ENCODE results near the gene MAFG. TPM values are rescaled to one million over a fixed set of nuclear protein-coding genes. Genes with fewer than 3 reads are reported as not detected.

The MAFG gene
- total and polyA plus RNA-seq, 12 donors, result 7.7 to 44.5 (median 22.1) TPM

DNA sequence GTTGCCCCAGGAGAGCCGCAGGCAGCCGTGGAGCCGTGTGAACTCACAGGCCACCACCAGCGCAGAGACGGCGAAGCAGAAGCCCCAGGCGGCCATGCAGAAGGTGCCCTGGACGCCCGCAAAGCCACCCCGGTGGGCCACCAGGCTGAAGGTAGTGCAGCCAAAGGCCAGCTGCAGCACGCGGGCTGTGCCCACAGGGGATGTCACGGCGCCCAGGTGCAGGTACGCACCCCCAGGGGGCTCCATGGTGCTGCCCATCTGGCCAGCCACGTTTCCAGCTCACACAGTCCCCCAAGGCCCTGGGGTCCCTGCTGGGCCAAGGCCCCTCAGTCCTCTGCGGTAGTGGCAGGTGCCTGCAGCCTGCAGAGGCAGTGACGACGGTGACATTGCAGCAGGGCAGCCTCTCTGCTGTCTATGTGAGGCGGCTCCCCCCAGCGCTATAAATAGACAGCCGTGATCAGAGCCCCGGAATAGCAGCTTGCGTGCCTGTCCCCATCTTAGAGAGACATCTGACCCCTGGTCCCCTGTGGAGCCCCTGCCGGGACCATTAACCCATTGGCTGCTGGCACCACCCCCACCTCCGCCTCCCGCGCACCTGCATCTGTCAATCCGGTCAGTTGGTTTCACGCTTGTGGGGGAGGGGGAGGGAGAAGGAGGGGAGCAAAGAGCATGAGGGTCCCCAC, 14.1 kb upstream of the MAFG start:
- 0 to 76% (median 44%) methylated on average over 1 to 30 of the region's 30 CpGs for WGBS, 4 donors
- Histone ChIP-seq H3K27ac (no peak overlapping the region), H3K36me3 (replicated peaks in 1 of 2) (no peaks in the 10 kb centered on the region), H3K27me3 (no peaks in the 10 kb centered on the region), H3K4me1 (replicated peaks in 1 of 2) (peaks cover 0 to 4% of the 10 kb centered on the region in 2 donors), H3K9me3 (replicated peaks in 1 of 3) (no peaks in the 10 kb centered on the region), H3K4me3 (no peak overlapping the region)
- TF ChIP-seq, protein P1, sequence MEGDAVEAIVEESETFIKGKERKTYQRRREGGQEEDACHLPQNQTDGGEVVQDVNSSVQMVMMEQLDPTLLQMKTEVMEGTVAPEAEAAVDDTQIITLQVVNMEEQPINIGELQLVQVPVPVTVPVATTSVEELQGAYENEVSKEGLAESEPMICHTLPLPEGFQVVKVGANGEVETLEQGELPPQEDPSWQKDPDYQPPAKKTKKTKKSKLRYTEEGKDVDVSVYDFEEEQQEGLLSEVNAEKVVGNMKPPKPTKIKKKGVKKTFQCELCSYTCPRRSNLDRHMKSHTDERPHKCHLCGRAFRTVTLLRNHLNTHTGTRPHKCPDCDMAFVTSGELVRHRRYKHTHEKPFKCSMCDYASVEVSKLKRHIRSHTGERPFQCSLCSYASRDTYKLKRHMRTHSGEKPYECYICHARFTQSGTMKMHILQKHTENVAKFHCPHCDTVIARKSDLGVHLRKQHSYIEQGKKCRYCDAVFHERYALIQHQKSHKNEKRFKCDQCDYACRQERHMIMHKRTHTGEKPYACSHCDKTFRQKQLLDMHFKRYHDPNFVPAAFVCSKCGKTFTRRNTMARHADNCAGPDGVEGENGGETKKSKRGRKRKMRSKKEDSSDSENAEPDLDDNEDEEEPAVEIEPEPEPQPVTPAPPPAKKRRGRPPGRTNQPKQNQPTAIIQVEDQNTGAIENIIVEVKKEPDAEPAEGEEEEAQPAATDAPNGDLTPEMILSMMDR (IDR thresholded peaks at IDR 0.05), result no peak
- no peak for TF ChIP-seq POLR2A (IDR thresholded peaks at IDR 0.05)
- DNase-seq, result no peak
- intact Hi-C loops (cut with DNase I), result no loop called here

DNA sequence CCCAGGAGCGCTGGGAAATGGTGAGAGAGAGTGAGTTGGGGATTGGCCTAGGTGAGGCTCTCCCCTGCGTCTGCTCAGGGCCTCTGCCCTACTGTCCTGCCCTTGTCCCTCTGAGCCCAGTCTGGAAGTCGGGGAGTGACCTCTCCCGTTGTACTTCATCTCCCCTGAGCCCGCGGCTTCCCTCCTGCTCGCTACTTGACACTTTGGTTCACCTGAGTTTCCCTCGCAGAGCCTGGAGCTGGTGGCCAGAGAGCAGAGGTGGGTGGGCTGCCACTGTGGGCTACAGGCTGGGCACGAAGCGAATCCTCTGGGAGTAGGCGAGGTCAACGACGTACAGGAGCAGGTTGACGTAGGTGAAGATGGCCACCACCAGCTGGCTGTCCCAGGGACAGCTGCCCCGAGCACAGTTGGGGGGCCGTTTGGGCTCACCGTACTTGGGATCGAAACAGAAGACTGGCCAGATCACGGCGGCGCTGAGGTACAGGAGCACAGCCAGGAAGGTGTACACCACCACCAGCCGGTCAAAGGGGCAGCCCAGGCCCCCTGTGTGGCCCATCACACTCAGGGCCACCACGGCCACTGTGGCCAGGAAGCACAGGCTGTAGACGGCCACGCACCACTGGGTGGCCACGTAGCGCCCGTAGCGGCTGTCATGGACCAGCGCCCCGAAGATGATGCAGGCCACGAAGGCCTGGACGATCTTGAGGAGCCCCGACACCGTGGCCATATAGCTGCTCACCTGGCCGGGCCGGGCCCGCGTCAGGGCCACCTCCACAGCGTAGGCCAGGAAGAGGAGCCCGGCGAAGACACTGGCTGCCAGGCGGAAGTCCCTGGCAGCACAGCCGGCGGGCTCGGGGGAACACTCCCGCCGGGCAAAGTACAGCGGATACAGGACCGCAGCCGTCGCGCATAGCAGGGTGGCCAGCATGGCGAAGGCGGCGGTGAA, 13.3 kb upstream of the MAFG start:
- no peaks in the 10 kb centered on the region for H3K36me3 ChIP-seq (replicated peaks in 1 of 2)
- WGBS, 4 donors, result 88 to 93% (median 89%) methylated on average over 41 to 56 of the region's 56 CpGs
- H3K27me3 ChIP-seq, result no peaks in the 10 kb centered on the region
- TF ChIP-seq POLR2A (IDR thresholded peaks at IDR 0.05), result no peak
- TF ChIP-seq, protein P1 (IDR thresholded peaks at IDR 0.05), result no peak
- H3K4me1 ChIP-seq (replicated peaks in 1 of 2), result peaks cover 0 to 6% of the 10 kb centered on the region in 2 donors
- no peak overlapping the region for H3K27ac ChIP-seq
- intact Hi-C loops (cut with DNase I), result no loop called here
- DNase-seq, result no peak
- no peak overlapping the region for H3K4me3 ChIP-seq
- no peaks in the 10 kb centered on the region for H3K9me3 ChIP-seq (replicated peaks in 1 of 3)

DNA sequence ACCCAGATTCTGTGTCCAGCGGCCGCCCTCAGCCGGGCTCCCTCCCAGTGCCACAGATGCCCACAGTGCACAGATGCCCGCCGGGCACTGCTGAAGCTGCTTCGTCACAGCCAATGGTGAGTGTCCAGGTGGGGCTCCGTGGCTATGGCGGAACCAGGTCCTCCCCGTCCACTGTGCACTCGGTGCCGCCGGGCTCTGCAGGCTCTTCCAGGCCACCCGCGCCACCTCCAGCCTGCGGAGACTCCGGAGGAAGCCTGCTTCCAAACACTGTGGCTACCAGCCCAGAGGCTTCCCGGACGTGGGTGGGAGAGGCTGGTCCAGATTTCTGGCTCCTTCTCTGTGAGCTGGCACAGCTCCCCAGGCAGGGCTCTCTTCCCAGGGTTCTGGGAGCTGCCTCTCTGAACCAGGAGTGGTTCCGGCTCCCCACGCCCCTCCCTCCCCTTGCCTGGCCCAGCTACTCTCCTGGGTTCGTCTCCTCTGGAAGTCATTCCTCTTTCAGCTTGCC, 12.4 kb upstream of the MAFG start:
- Histone ChIP-seq H3K36me3 (replicated peaks in 1 of 2) (no peaks in the 10 kb centered on the region), H3K27me3 (no peaks in the 10 kb centered on the region), H3K27ac (no peak overlapping the region), H3K4me1 (replicated peaks in 1 of 2) (peaks cover 0 to 6% of the 10 kb centered on the region in 2 donors), H3K4me3 (no peak overlapping the region), H3K9me3 (replicated peaks in 1 of 3) (no peaks in the 10 kb centered on the region)
- WGBS, 4 donors, result 61 to 83% (median 76%) methylated on average over 6 to 21 of the region's 21 CpGs
- TF ChIP-seq, protein P1 (IDR thresholded peaks at IDR 0.05), result no peak
- no peak for TF ChIP-seq POLR2A (IDR thresholded peaks at IDR 0.05)
- intact Hi-C loops (cut with DNase I), result no loop called here
- DNase-seq, result no peak

DNA sequence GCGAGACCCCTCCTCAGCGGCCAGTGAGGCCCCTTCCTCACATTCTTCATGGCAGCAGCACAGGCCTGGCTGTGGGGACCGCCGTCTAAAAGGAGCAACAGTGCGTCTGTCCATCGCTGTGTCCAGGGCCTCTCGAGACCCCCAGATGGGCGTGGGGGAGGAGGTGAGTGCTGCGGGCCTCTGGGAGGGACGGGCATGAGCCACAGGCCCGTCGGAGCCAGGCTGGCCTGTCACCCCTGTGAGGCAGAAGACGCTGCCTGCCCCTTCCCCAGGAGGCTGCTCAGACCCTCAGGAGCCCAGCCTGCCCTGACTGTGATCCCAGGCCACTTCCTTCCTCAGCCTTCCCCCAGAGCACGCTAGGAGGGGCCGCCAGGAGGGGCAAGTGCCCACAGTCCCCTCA, 11.7 kb upstream of the MAFG start:
- intact Hi-C loops (cut with DNase I), result no loop called here
- Histone ChIP-seq H3K4me1 (replicated peaks in 1 of 2) (peaks cover 0 to 6% of the 10 kb centered on the region in 2 donors), H3K27ac (no peak overlapping the region), H3K36me3 (replicated peaks in 1 of 2) (no peaks in the 10 kb centered on the region), H3K27me3 (no peaks in the 10 kb centered on the region), H3K4me3 (no peak overlapping the region), H3K9me3 (replicated peaks in 1 of 3) (no peaks in the 10 kb centered on the region)
- no peak for DNase-seq
- WGBS, 4 donors, result 58 to 83% (median 66%) methylated on average over 5 to 15 of the region's 15 CpGs
- TF ChIP-seq, protein P1 (IDR thresholded peaks at IDR 0.05), result no peak
- no peak for TF ChIP-seq POLR2A (IDR thresholded peaks at IDR 0.05)

All from adrenal gland (tissue), 12 donors.